HG02798 (cell line): ENCODE results near the gene TMEM127.
"Not testable (repeated sequence)": the region's sequence is repeated elsewhere in the genome, so short reads cannot be mapped to it uniquely, and the experiment has no call there.

Experiments used
- ATAC-seq: cut with Tn5 transposase; IDR thresholded peaks from one replicate; pipeline ENCODE4 v1.9.1; 2021; ENCODE audit warnings: mild to moderate bottlenecking; ENCODE audit not compliant: unreplicated experiment, poor library complexity

Gene TMEM127

DNA sequence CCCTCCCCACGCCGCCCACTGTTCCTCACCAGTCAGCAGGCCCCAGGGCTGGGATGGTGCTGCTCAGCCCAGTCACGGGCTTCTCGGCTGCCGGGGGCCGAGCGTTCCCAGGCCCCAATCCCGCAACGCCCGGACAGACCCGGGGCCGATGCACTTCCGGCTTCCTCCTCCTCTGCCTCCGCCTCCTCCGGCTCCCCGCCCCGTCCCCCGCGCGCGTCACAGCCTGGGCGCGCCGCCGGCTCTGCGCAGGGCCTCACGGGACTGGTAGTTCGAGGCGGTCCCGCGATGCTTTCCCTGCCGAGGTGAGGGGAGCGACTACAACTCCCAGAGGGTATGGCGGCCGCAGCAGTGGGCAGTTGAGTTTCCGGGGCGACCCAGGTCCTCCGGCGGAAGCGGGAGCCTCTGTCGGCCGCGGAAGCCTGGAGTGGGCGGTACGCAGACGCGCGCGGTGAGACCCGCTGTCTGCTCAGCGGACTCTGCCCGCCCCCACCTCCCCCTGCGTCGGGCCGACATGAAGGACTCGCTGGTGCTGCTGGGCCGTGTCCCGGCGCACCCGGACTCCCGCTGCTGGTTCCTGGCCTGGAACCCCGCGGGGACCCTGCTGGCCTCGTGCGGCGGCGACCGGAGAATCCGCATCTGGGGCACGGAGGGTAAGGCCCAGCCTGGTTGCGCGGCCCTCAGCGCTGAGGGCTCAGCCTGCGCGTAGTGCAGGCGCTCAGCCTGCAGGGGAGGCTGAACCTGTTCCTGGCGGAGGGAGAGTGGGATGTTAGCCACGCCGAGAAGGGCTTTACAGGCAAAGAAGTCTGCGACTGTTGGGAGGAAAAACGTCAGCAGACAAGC, at the start of gene TMEM127, which contains the start of gene CIAO1:
Gene TMEM127 (minus strand): TSS at position 158 of the 840 bp plus-strand sequence. CDS start 616 bp downstream, outside the sequence.
Gene CIAO1 (plus strand): TSS at position 386 of the 840 bp plus-strand sequence. CDS start 126 bp downstream, at position 512.
- peak; percentile 95 for ATAC-seq

DNA sequence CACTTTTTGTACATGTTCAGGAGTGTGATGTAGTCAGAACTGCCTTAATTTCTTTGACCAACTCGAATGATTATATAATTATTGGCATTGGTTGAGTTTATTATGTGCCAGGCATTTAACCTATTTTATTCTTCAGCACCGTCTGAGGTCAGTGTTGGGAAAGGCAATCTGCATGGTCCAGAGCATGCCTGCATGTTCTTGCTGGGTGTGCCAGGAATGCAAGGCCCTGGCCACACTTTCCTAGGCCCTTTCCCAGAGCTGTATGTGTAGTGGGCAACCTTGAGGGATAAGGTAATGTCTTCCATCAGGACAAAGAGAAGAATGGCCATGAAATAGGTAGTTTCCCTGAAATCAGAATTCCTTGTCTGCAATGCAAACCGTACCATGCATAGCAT, 49.2 kb upstream of the TMEM127 start:
- ATAC-seq, result no peak

GRCh38 chr2:96308248-96308647, 42.5 kb upstream of the TMEM127 start:
- no peak for ATAC-seq

- ATAC-seq, result no peak
Measured at GRCh38 chr2:96306370-96306769, 40.6 kb upstream of the TMEM127 start.

GRCh38 chr2:96305979-96306308, 40.1 kb upstream of the TMEM127 start:
- ATAC-seq, result no peak

DNA sequence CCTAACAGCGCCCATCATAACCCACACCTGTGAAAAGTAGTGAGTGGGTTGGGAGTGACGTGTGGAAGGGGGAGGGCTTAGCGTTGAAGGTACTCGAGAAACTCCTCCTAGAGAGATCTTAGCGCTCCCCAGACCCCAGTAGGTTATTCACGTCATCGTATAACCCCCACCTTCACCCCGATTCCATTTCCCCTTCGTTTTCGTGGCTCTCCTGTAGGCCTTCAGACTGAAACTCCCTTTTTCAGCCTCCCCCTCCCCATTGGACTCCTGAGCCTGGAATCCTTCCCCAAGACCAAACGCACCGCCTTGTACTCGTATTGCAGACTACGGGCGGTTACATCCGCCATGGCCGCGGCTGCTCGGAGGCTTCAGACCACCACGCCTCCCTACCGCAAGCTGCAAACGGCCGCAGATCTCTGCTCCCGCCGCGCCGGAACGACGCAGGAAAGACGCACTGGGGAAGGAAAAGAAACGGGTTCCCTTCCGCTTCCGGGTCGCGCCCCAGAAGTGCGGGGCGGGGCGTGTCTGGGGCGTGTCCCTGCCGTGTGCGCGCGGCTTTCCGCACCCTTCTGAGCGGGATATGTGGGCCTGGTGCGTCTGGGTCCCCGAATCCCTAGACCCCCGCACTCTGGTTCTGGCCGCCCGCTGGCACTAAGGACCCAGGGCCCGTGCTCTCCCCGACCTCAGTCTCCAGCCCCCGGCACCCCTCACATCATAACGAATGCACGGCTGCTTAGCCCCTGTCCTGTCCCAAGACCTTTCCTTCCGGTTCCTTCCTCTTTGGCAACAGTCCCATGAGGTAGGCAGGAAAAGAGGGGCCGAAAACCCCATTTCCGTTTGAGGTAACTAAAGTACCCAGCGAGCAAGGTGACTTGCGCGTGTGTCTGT, 39.5 kb upstream of the TMEM127 start, which contains the start of gene SNRNP200:
Gene SNRNP200 (minus strand): TSS at position 456 of the 888 bp plus-strand sequence. CDS start 109 bp downstream, at position 347.
- ATAC-seq, result peak; percentile 96

- no peak for ATAC-seq
Measured at GRCh38 chr2:96304606-96305005, 38.8 kb upstream of the TMEM127 start.

GRCh38 chr2:96301865-96302264, 36.1 kb upstream of the TMEM127 start:
- no peak for ATAC-seq

GRCh38 chr2:96296925-96297324, 31.1 kb upstream of the TMEM127 start:
- ATAC-seq, result no peak

GRCh38 chr2:96294271-96294670, 28.5 kb upstream of the TMEM127 start:
- not testable (repeated sequence) for ATAC-seq

- no peak for ATAC-seq
Measured at GRCh38 chr2:96291751-96292150, 26.0 kb upstream of the TMEM127 start.

DNA sequence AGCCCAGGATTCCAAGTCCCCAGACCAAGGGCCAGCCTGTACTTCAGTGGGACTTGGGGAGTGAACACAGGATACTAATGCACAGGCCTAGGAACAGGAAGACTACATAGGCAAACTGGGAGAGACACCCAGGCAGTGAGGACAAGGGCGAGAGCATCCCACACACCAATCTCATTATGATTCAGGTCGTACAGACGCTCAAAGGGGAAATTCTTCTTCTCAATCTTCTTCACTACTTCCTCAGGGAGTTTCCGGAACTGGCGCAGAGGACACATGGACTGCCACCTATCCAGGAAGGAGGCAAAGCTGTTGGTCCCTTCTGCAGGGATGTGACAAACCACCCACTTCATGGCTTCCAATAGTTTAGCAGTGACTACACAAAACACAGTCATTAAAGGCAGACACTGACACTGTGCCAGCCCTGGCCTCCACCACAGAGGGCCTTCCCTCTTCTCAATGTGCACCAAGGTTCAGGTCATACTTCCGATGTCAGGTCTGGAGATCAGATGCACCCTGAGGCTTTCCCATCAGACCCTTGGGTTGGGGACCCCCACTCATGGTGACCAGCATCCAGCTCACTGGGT, 21.6 kb upstream of the TMEM127 start:
- ATAC-seq, result no peak

DNA sequence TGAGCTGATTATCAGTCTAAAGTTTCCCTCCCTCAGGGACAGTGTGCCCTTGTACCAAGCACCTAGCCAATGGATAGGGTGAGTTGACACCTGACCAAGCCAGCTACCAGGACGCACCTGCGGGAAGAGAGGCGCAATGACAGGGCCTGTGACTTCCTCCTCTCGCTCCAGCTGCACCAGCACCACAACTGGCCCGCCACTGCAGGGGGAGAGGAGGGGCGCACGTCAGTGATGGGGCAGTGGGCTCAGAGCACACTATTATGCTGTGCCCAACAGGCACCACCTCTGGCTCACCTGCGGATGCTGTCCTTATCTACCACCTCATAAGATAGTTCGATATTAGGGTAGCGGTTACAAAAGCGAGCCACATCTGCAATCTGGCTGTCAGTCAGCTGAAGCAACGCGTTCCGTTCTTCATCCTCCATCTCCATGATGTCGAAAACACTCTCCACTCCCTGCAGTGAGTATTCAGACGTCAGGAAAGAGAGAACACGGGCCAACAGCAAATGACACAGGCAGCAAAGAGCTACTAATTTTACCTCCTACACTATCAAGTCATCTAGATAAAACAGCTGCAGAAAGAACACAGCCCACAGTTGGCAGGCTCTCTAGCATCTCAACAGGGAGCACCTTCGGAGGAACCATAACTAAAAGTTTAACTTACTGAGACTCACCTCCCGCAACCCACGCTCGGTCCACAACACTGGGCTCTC, 11.1 kb upstream of the TMEM127 start:
- no peak for ATAC-seq

DNA sequence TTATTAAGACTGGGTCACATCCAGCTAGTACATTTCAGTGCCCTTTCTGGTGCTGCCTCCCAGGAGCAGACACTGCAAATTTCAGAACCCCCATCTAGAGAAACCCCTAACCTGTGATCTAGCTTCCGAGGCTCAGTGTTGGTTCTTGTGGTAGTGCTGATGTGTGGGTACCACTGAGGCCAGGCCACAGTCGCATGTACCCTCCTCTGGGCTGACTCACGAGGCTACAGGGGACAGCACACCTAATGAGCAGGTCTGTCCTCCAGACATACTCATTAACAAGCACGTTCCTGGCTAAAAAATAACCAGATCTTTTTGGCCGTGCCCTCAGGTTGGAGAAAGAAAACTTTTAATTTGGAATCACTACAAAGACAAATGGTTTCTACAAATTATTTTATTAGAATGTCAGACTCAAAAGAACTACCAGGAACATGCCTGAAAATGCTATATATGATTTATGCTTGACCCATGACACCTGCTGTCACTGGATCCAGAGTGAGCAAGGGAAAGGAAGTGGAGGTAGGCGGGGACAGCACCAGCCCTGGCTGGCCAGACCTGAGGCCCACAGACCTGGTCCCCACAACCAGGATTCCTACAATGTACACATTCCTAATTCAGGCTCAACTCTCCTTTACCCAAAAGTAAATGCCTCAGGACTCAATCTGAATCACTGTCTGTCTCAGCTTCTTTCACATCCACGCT, 8.7 kb upstream of the TMEM127 start:
- ATAC-seq, result no peak

DNA sequence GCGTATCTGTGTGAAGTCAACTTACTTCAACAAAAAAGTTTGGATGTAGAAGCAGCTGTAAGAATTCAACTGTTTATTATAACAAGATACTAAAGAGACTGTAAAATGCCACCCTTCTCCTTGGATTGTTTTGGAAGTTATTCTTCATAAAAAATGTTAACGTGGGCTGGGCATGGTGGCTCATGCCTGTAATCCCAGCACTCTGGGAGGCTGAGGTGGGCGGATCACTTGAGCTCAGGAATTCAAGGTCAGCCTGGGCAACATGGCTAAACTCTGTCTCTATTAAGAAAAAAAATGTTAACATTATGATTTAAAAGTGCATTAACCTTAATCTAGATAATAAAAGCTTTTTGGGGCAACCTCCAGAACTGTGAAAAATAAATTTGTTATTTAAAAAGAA, 8.0 kb upstream of the TMEM127 start:
- ATAC-seq, result no peak

DNA sequence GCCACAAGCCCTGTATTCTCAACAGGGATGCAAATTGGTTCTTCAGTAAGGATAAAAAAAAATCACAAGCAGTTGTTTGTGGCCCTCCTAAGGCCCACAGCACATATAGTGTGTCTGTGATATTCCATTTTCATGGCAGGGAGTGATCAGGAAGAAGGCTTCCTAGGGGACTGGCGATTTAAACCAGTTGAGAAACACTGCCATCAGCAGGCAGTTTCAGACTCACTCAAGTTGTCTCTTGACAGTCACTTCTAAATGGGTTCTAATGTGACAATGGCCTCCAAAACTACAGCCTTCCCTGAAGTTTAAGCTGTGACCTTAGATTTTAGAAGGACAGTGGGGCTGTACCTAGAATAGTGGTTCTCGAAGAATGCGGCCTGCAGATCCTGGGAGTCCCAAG, 6.2 kb upstream of the TMEM127 start:
- ATAC-seq, result no peak

GRCh38 chr2:96267159-96267971, 1.6 kb upstream of the TMEM127 start:
- ATAC-seq, result no peak

- ATAC-seq, result no peak
Measured at GRCh38 chr2:96265349-96265839, 403 bp downstream of the TMEM127 start.
